Fibroblast of pulmonary artery (primary cell): ENCODE results near the gene BEST3.

Experiments
- DNase-seq: peaks from one replicate; pipeline ENCODE4 v3.0.0-alpha.2; 2010; ENCODE audit warnings: low read depth
- H3K4me3 ChIP-seq: replicated peaks from 2 replicates; pipeline ENCODE4 v1.5.1; 2011; ENCODE audit warnings: low read depth, mild to moderate bottlenecking, control low read depth, low read length, moderate library complexity
- CTCF ChIP-seq: IDR thresholded peaks from 2 replicates; pipeline ENCODE4 v1.5.1; 2011; ENCODE audit warnings: mild to moderate bottlenecking, control low read depth, low read length, inconsistent platforms; ENCODE audit errors: missing control alignments

The BEST3 gene

GRCh38 chr12:69651922-69652321 is 47.2 kb downstream of the BEST3 start:
- no peak for DNase-seq
- no peak for TF ChIP-seq CTCF
- no peak overlapping the region for H3K4me3 ChIP-seq

- no peak overlapping the region for H3K4me3 ChIP-seq
- TF ChIP-seq CTCF = no peak
- DNase-seq = no peak
Measured at GRCh38 chr12:69649529-69649928, 49.6 kb downstream of the BEST3 start.

- DNase-seq = peak; percentile 97
- H3K4me3 ChIP-seq = no peak overlapping the region
- TF ChIP-seq CTCF = no peak
Measured at GRCh38 chr12:69648476-69648875, 50.6 kb downstream of the BEST3 start.

- no peak overlapping the region for H3K4me3 ChIP-seq
- DNase-seq = no peak
- no peak for TF ChIP-seq CTCF
Measured at GRCh38 chr12:69647178-69647577, 51.9 kb downstream of the BEST3 start.

- DNase-seq = no peak
- no peak for TF ChIP-seq CTCF
- no peak overlapping the region for H3K4me3 ChIP-seq
Measured at GRCh38 chr12:69645031-69645430, 54.1 kb downstream of the BEST3 start.

- H3K4me3 ChIP-seq = no peak overlapping the region
- no peak for DNase-seq
- no peak for TF ChIP-seq CTCF
Measured at GRCh38 chr12:69644511-69644910, 54.6 kb downstream of the BEST3 start.

GRCh38 chr12:69642531-69642930 is 56.6 kb downstream of the BEST3 start:
- H3K4me3 ChIP-seq = no peak overlapping the region
- DNase-seq = no peak
- no peak for TF ChIP-seq CTCF
